Measurements from ENCODE around the gene AZU1.
"Not testable (repeated sequence)": the region's sequence is repeated elsewhere in the genome, so short reads cannot be mapped to it uniquely, and the experiment has no call there.

AZU1 gene

GRCh38 chr19:831407-832369, 4.1 kb downstream of the AZU1 start:
- no peak for FAIRE-seq

GRCh38 chr19:834216-834615, 6.6 kb downstream of the AZU1 start:
- FAIRE-seq, result no peak

- no peak for FAIRE-seq
Observed at GRCh38 chr19:835210-835810, 7.7 kb downstream of the AZU1 start.

GRCh38 chr19:840519-841206, 13.0 kb downstream of the AZU1 start, which contains the start of gene PRTN3:
Gene PRTN3 (plus strand): TSS chr19:840999. CDS start chr19:841009, 10 bp downstream.
- no peak for FAIRE-seq

- not testable (repeated sequence) for FAIRE-seq
Observed at GRCh38 chr19:842802-843179, 15.2 kb downstream of the AZU1 start.

- no peak for FAIRE-seq
Observed at GRCh38 chr19:843180-843835, 15.7 kb downstream of the AZU1 start.

- FAIRE-seq, result no peak
Observed at GRCh38 chr19:843836-844545, 16.4 kb downstream of the AZU1 start.

- FAIRE-seq, result no peak
Observed at GRCh38 chr19:844546-844971, 16.9 kb downstream of the AZU1 start.

GRCh38 chr19:845707-846521, 18.3 kb downstream of the AZU1 start:
- no peak for FAIRE-seq

- no peak for FAIRE-seq
Observed at GRCh38 chr19:848386-848921, 20.8 kb downstream of the AZU1 start.

- FAIRE-seq, result not testable (repeated sequence)
Observed at GRCh38 chr19:849195-849594, 21.6 kb downstream of the AZU1 start.

GRCh38 chr19:850221-850978, 22.8 kb downstream of the AZU1 start:
- no peak for FAIRE-seq

- FAIRE-seq, result no peak
Observed at GRCh38 chr19:850979-851335, 23.3 kb downstream of the AZU1 start.

- FAIRE-seq, result no peak
Observed at GRCh38 chr19:852136-853013, 24.7 kb downstream of the AZU1 start, which contains the start of gene ELANE. Gene ELANE (plus strand): TSS chr19:852303. CDS start chr19:852329, 26 bp downstream.

GRCh38 chr19:853014-853585, 25.5 kb downstream of the AZU1 start:
- FAIRE-seq, result no peak

- not testable (repeated sequence) for FAIRE-seq
Observed at GRCh38 chr19:853614-854220, 26.1 kb downstream of the AZU1 start.

GRCh38 chr19:854549-854948, 26.9 kb downstream of the AZU1 start:
- FAIRE-seq, result peak; percentile 97

- no peak for FAIRE-seq
Observed at GRCh38 chr19:855142-855541, 27.5 kb downstream of the AZU1 start.

All from G401.6 (cell line).